HG03520 (cell line): ENCODE measurements around the gene LRRC8D.

ENCODE experiments used
- ATAC-seq: cut with Tn5 transposase; IDR thresholded peaks from one replicate; pipeline ENCODE4 v1.9.1; 2021; ENCODE audit warnings: mild to moderate bottlenecking, moderate library complexity; ENCODE audit not compliant: unreplicated experiment

LRRC8D gene

GRCh38 chr1:89832496-89833127 lies 11.8 kb downstream of the LRRC8D start:
- no peak for ATAC-seq

GRCh38 chr1:89833183-89834082 lies 12.6 kb downstream of the LRRC8D start:
- no peak for ATAC-seq

GRCh38 chr1:89834083-89834704 lies 13.4 kb downstream of the LRRC8D start:
- no peak for ATAC-seq

- no peak for ATAC-seq
These were observed 15.6 kb downstream of the LRRC8D start for GRCh38 chr1:89836252-89837035.

- no peak for ATAC-seq
These were observed 16.2 kb downstream of the LRRC8D start for GRCh38 chr1:89837036-89837481.

GRCh38 chr1:89837510-89837909 lies 16.7 kb downstream of the LRRC8D start:
- no peak for ATAC-seq

- ATAC-seq: no peak
These were observed 18.7 kb downstream of the LRRC8D start for GRCh38 chr1:89839516-89839915.

GRCh38 chr1:89841507-89841906 lies 20.7 kb downstream of the LRRC8D start:
- no peak for ATAC-seq

- peak; percentile 41 for ATAC-seq
These were observed 21.9 kb downstream of the LRRC8D start for GRCh38 chr1:89842567-89843272.

GRCh38 chr1:89843273-89844130 lies 22.7 kb downstream of the LRRC8D start:
- peak; percentile 87 for ATAC-seq

GRCh38 chr1:89844241-89844807 lies 23.5 kb downstream of the LRRC8D start:
- ATAC-seq: no peak

- ATAC-seq: no peak
These were observed 24.0 kb downstream of the LRRC8D start for GRCh38 chr1:89844860-89845259.

- ATAC-seq: no peak
These were observed 26.4 kb downstream of the LRRC8D start for GRCh38 chr1:89847191-89847729.

- ATAC-seq: no peak
These were observed 30.1 kb downstream of the LRRC8D start for GRCh38 chr1:89850844-89851415.

GRCh38 chr1:89854140-89854539 lies 33.3 kb downstream of the LRRC8D start:
- no peak for ATAC-seq

GRCh38 chr1:89855413-89856123 lies 34.7 kb downstream of the LRRC8D start:
- ATAC-seq: peak; percentile 93

- ATAC-seq: no peak
These were observed 42.5 kb downstream of the LRRC8D start for GRCh38 chr1:89863165-89863830.
